Inflammatory macrophage (primary cell): Measurements from ENCODE around the gene TIMMDC1.
"Not testable (repeated sequence)": the region's sequence is repeated elsewhere in the genome, so short reads cannot be mapped to it uniquely, and the experiment has no call there.

Experiments used
- DNase-seq, 2 donors: peaks; one replicate each; pipeline ENCODE4 v3.0.0-alpha.2; 2020 to 2022

TIMMDC1 gene

DNA sequence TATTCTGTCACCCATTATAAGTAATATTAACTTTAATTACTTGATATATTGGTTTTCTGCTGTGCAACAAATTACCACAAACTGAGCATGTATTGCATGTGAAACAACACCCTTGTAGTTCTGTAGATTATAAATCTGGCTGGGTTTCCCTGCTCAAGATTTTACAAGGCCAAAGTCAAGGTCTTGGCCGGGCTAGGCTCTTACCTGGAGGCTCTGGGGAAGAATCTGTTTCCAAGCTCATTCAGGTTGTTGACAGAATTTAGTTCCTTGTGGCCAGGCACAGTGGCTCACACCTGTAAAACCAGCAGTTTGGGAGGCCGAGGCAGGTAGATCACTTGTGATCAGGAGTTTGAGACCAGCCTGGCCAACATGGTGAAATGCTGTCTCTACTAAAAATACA lies 16.3 kb downstream of the TIMMDC1 start:
- no peak for DNase-seq

DNA sequence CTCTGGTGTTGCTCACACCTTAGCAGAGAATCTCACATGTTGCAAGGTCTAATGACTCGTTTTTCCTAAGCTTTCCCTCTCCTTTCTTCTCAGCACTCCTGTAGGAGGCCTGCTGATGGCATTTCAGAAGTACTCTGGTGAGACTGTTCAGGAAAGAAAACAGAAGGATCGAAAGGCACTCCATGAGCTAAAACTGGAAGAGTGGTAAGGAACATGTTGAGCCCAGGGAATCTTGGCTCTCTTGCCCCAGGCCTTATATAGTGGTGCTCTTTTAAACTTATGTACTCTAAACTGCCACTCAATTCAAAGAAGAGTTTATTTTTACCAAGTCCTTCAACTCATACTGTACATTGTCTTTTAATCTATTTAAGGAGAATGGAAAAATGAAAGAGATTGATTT lies 18.8 kb downstream of the TIMMDC1 start:
- no peak for DNase-seq

DNA sequence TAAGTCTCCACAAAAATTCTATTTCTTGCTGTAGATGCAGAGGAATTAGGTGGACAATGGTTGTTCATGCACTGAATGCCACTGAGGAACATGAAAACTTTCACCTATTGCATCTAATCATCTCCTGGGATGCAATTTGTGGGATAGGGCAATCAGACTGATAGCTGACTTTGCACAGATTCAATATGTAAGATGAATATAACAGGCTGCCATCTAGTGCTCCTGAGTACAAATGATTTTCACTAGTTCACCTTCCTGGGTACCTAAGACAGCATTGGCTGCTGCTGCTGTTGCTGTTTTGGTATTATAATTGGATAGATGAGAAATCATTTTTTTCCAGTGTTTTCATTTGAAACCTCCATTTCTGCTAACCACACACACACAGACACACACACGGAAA lies 19.7 kb downstream of the TIMMDC1 start:
- no peak for DNase-seq

DNA sequence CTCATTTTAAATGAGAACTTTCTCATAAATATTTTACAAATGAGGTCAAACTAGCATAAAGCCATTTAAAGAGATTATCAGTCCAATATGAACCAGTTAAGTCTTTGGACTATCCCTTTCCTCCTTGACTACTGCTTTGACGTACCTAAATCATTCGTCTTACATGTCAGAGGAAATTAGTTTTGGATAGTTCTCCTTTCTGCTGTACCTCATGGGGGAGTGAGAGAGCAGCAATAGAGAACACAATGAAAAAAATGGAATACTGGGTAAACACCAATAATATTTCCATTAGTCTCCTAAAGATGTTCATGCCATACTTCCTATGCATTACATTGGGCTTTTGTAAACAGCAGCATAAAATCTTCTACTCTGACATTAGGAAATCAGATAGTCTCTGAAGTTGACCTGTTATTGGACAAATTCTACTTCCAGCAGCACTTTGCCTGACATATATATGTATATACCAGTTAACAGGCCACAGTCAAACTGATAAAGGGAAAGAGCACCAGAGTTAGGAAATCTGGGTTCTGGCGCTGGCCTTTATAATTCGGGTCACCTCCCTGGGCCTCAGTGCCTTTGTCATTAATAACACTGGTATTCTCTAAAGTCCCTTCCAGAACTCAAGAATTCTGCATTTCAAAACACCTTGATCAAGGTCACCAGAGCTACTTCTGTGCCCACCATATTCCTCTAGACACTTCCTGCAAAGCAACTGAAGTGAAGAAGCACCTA lies 26.8 kb downstream of the TIMMDC1 start:
- peak; percentile 23 to 41 for DNase-seq

DNA sequence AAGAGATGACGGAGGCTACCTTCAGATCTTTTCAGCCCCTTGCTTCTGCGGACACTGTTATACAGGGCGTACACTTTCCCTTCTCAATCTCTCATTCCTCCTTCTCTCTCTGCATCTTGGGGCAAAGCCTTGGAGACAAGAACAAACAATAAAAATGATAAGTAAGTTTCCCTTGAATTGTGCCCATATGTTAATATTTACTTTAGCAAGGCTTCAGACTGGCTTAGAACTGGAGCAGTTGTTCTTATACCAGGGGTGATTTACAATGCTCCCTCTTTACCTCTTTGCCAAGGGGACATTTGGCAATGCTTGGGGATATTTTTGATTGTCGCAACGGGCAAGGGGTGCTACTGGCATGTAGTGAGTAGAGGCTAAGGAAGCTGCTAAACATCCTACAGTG lies 29.4 kb downstream of the TIMMDC1 start:
- no peak for DNase-seq

DNA sequence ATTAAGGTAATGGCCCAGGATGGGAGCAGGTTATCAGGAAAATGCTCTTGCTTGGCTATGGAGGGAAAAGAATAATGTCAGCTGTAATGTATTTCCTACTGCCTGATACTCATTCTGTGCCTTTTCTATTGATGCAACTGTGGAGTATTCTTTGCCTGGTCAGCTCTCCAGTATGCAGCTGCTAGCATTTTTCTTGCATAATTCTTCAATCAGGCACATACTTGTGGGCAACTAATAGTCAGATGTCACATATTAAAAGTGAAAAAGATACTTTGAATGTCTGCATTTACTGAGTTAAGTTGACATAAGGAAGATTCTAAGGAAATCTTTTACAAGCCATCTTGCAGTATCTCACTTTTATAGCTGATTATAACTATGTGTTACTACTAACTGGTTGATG lies 31.5 kb downstream of the TIMMDC1 start:
- no peak for DNase-seq

DNA sequence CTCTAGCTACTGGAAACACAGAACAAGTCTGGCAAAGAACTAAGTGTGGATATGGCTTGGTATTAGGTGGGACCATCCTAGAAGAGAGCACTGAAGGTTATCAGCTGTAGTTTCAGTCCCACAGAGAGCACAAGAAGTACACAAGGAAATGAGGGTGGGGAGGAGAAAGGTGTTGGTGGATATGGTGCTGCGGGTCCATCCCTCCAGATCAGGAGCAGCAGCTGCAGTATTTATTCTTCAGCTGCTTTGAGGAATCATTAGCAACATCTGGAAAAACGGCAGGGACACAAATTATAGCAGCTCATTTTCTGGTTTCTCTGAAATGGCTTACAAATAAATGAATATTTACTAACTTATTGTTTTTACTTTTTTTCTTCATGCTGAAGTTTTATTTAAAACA lies 32.1 kb downstream of the TIMMDC1 start:
- DNase-seq, result no peak

DNA sequence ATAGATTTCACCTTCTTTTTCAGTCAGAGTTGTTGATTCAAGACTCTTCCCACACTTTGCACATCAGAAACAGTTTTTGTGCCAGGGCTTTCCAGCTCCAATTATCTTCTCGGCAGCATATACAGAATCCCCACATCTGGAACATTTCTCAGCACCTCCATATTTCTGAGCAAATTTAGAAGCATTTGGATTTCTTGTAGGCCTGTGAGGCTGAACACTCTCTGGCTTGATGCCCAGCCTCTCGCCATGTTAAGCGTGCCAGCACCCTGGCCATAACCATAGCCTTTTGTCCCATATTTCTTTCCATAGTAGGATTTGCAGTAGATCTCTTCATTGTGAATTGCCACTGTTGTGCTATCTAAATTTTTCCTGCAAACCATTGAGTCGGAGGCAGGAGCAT lies 32.8 kb downstream of the TIMMDC1 start:
- no peak for DNase-seq

DNA sequence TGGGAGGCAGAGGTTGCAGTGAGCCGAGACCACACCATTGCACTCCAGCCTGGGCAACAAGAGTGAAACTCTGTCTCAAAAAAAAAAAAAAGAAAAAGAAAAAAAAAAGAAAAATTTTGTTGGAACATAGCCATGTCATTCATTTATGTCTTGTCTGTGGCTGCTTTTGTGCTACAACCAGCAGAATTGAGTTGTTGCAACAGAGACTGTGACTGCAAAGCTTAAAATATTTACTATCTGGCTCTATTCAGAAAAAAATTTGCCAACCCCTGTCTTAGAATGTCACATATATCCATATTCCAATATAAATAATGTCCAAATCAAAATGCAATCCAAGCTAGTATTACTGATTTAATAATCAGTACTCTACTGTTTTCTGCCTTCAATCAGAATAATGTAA lies 35.9 kb downstream of the TIMMDC1 start:
- no peak for DNase-seq

DNA sequence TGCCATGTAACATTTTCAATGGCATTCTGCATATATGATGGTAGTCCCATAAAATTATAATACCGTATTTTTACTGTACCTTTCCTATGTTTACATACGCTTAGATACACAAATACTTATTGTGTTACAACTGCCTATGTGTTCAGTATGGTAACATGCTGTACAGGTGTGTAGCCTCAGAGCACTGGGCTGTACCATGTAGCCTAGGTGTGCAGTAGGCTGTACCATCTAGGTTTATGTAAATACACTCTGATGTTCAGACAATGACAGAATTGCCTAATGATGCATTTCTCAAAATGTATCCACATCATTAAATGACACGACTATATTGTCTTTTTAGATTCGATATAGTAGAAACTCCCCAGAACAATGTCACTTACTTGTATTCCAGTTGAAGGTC lies 38.4 kb downstream of the TIMMDC1 start:
- DNase-seq, result no peak

DNA sequence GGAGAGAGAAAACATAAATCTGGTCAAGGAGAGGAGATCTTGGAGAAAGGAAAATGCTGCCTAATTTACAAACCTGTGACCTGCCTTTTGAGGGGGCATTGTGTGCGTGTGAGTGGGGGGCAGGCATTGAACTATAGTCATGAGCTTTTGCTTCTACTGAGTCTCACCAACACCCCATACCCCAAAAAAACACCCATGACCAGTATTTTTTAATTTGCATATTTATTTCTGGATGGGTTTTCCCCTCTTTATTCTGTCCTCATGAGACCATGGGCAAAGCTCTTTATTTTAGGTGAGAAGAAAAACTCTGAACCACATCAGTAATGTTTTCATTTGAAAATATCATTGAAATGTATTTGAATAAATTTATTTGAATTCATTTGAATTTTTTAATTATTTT lies 40.4 kb downstream of the TIMMDC1 start:
- DNase-seq, result no peak

DNA sequence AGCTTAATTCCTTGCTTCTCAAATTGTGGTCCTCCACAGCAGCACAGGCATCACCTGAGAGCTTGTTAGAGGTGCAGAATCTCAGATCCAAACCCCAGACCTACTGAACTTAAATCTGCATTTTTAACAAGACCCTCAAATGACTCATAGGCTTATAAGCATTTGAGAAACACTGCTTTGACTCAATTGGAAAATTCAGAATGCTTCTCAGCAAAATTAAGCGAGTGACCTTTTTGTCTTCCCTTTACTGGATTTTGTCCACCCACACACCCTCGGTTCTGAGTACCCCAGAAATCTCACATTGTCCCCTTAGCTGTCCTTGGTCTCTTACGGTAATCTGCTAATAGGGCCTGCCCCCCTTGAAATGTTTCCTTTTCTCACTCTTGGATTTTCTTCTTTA lies 43.2 kb downstream of the TIMMDC1 start:
- DNase-seq, result no peak

DNA sequence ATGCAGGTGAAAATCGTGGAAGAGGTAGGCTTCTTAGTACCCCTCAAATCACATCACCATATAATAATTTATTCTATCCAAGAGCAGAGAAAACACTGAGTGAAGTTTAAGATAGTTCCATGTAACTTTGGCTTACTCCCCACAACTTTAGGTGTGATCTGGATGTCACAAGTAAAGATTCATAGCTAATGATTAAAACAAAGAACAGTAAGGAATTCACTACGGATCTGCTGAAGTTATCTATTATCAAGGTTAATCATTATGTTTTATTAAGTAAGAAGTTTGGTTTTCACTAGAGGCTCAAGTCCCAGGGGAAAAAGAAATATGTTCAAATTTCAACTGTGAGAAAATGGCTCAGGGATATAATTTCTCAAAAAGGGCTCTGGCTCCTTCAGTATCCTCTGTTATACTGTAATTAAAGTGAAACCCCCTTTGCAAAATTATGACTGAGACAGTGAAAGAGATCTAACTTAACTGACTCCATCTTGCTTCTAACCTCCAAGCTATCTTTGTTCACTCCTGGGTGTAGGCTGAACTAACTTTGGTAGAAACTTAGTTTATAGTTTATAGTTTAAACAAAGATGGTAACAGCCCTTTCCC lies 43.9 kb downstream of the TIMMDC1 start:
- DNase-seq, result no peak

DNA sequence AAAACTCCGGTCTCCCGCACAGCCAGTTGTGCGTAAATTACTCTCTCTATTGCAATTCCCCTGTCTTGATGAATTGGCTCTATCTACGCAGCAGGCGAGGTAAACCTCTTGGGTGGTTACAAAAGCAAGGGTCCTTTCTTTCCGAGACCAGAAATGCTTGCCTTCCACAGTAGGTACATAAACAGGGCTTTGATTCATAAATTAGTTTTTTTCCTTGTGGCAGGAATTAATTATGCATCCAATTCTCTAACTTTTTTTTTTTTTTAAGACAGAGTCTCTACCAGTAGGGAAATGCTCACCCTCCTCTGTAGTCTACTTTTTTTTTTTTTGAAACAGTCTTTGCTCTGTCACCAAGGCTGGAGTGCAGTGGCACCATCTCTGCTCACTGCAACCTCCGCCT lies 44.8 kb downstream of the TIMMDC1 start:
- no peak for DNase-seq

DNA sequence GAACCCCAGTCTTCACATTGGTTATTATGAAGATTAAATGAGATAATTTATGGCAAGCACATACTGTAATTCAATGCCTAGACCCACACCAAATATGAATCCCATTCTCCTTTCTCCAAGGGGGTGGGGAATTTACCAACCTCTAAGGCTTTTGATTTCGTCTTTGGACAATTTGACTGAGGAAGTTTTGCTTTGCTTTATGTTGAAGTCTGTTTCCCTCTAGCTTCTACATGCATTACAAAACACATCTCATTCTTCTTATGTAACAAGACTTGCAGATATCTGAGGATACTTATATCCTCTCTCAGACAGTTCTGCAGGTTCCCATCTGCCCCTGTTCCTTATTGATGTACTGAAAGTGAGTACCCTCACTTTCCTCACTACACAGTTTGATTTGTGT lies 48.9 kb downstream of the TIMMDC1 start:
- DNase-seq, result peak in 1 of 2 donors; percentile 45

DNA sequence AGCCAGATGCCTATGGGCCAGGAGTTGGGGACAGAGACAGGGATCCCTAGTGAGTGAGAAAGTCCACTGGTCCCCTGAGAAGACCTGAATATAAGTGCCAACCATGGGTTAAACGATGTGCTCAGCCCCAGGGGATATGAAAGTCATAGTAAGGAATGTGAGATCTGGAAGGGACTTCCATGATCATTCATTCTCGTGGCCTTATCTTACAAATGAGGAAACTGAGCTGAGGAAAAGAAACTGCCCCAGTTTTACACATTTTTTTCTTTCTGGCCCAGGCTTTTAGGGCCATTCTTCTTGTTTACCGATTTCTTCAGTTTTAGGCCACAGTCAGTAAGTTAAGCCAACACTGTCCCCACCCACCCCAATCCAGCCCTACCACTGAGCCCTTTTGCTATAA lies 50.0 kb downstream of the TIMMDC1 start:
- DNase-seq, result no peak

DNA sequence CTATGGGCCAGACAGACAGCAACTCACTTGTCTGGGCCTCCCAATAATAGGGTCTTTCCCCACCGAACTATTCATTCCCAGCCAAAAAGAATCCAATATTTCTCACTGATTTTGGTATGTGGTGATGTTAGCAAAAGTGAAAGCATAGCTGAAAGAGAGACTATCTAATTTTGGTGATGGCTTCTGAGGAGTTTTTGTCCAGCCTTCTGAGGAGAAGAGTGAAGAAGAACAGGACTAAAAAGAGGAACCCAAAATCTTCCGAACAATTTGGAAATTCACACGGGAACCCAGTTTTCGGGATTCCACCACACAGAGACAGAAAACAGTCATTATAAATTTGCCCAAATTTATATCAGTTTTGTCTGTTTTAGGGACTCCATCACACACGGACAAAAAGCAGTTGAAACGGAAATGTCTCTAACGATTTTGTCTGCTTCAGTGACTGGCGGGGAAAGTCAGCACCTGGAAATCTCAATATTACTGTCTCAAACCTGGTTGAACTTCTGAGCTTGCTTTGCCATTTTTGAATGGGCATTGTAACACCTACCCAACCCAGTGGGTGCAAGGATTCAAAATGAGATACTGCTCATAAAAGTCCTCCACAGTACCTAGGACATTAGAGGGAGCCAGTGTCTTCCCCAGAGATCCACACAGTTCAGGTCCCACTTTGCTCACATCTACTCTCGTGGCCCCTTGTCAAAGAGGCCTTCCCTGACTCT lies 52.0 kb downstream of the TIMMDC1 start:
- DNase-seq, result no peak

DNA sequence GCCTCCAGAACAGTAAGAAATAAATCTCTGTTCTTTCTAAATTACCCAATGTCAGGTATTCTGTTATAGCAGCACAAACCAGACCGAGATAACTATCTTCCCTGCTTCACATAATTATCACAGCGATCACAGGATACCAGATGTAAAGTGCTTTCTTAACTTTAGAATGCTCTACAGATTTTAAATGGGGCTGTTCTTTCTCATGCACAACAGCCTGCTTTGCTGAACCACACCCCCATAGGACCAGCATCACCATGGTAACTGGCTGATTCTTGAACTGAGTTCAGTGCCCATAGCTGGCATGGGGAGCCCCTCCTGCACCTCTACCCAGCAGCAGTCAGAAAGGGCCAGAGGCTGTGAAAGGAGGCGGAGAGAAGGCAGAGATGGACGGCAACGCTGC lies 53.3 kb downstream of the TIMMDC1 start:
- no peak for DNase-seq

DNA sequence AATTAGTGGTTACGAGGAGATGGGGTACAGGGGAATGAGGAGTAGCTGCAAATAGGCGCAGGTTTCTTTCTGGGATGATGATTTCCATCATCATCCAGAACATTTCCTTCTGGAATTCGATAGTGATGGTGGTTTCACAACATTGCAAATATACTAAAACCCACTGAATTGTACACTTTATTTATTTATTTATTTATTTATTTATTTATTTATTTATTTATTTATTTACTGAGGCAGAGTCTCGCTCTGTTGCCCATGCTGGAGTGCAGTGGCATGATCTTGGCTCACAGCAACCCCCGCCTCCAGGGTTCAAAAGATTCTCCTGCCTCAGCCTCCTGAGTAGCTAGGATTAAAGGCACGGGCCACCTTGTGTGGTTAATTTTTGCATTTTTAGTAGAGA lies 54.6 kb downstream of the TIMMDC1 start:
- not testable (repeated sequence) for DNase-seq

DNA sequence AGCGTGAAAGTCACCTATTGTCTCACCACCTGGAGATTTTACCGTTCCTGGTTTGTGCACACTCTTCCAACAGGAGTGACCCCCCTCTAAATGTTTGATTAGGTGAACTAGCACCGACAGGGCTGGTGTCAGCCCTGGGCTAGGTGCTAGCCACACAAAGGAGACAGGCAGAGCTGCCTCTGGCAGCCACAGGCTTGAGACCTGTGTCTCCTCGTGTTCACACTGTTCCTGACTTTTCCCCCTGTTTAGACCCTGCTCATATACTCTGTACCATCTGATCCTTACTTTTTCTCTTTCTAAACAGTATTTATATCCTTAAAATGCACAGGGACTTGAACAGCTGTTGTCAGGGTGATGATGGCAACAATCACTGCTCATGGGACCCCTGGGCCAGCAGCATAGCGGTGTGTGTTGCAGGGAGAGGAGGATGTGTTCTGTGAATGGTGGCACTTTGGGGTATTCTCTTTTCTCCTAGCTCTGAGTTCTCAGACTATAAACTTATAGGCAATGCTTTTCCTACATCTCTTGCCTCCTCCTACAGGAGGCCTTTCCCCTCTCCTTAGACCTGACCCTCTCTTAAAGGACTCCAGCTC lies 55.6 kb downstream of the TIMMDC1 start:
- no peak for DNase-seq

DNA sequence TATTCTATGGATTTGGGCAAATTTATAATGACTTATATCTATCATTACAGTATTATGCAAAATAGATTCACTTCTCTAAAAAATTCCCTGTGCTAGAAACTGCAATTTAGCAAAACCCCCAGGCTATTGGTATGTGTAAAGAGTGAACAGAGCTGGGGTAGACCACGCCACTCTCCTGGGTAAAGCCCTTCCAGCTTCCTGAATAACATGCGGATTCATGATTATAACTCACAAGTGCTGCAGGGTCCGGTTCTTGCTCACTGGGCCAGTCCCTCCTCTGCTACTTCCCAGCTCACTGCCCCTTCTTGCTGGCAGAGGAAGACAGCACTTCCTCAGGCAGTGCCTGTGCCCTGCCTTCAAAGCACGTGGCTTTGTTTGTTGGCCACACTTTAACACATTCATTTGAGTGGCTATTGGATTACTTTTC lies 57.0 kb downstream of the TIMMDC1 start:
- peak; percentile 72 to 75 for DNase-seq

DNA sequence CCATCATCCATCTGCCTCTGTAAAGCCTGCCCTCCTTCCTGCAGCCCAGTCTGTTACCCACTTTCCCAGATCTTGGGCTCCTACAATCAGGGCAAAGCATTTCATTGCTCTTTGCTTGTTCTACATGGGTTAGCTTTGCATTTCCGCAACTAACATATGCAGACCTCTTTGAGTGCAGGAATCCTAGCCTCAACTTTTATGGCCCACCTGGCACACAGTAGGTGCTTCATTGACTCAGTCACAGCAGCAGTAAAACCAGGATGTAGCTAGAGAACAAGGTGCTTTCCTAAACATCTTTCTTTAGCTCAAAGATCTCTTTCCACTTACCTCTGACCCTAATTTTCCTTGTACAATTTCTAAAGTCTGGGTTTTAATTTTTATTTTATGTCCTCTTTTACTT lies 57.6 kb downstream of the TIMMDC1 start:
- DNase-seq, result no peak

DNA sequence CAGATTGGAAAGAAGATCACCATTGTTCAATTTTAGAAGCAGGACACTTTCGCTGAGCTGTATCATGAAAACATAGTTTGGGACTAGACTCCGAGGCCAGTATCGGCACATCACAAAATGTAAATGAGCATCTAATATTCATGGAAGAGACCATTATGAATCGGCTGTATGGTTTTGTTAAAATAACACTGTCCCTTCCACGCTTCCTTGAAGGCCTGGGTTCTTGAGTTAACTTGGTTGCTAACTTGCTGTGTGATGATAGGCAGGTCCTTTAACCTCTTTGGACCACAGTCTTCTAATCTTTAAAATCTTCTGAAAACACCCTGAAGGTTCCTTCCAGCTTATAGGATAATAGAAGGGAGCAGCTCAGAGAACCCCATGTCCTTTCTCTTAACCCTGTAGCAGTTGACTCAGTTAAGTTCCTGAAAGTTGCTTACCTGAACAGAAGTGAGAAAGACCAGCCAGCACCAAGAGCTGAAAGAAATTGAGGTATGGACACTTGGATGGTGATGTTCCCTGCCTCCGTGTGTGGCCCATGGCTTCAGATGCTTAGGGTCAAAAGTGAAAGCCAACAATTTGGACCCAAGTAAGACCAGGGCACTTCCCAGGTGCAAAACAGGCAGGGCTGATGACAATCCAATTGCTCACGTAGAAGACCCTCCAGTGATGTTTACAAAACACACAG lies 59.0 kb downstream of the TIMMDC1 start:
- no peak for DNase-seq
